Stimulated activated CD4-positive, alpha-beta T cell treated with anti-CD3 and anti-CD28 coated beads, Interleukin-15, amount 100 ng/mL, for 1 hour (primary cell): Measurements from ENCODE around the gene SPRY4.
"Not testable (repeated sequence)": the region's sequence is repeated elsewhere in the genome, so short reads cannot be mapped to it uniquely, and the experiment has no call there.

ENCODE experiments used
- DNase-seq, 2 donors: peaks; one replicate each; pipeline ENCODE4 v3.0.0-alpha.2; 2020; ENCODE audit warnings: low read depth in 1 of 2, low spot score in 1 of 2

Gene SPRY4

GRCh38 chr5:142315096-142315900 lies 9.5 kb downstream of the SPRY4 start:
- no peak for DNase-seq

GRCh38 chr5:142314606-142315005 lies 10.2 kb downstream of the SPRY4 start:
- no peak for DNase-seq

GRCh38 chr5:142314109-142314508 lies 10.7 kb downstream of the SPRY4 start:
- no peak for DNase-seq

GRCh38 chr5:142313682-142314081 lies 11.1 kb downstream of the SPRY4 start:
- no peak for DNase-seq

- no peak for DNase-seq
Observed at GRCh38 chr5:142313275-142313674, 11.5 kb downstream of the SPRY4 start.

- DNase-seq, result no peak
Observed at GRCh38 chr5:142312399-142312798, 12.4 kb downstream of the SPRY4 start.

GRCh38 chr5:142311725-142312124 lies 13.1 kb downstream of the SPRY4 start:
- DNase-seq, result no peak

GRCh38 chr5:142310803-142311202 lies 14.0 kb downstream of the SPRY4 start:
- DNase-seq, result no peak

GRCh38 chr5:142309747-142310318 lies 15.0 kb downstream of the SPRY4 start:
- no peak for DNase-seq

- no peak for DNase-seq
Observed at GRCh38 chr5:142308358-142308757, 16.5 kb downstream of the SPRY4 start.

GRCh38 chr5:142307146-142307890 lies 17.5 kb downstream of the SPRY4 start:
- DNase-seq, result no peak

- DNase-seq, result no peak
Observed at GRCh38 chr5:142306077-142306502, 18.7 kb downstream of the SPRY4 start.

- no peak for DNase-seq
Observed at GRCh38 chr5:142305211-142305610, 19.6 kb downstream of the SPRY4 start.

GRCh38 chr5:142304013-142304701 lies 20.7 kb downstream of the SPRY4 start:
- no peak for DNase-seq

- DNase-seq, result no peak
Observed at GRCh38 chr5:142303565-142303964, 21.3 kb downstream of the SPRY4 start.

- DNase-seq, result no peak
Observed at GRCh38 chr5:142301540-142301939, 23.3 kb downstream of the SPRY4 start.

- no peak for DNase-seq
Observed at GRCh38 chr5:142300677-142301076, 24.1 kb downstream of the SPRY4 start.

GRCh38 chr5:142298789-142299188 lies 26.0 kb downstream of the SPRY4 start:
- DNase-seq, result no peak

GRCh38 chr5:142297786-142298185 lies 27.0 kb downstream of the SPRY4 start:
- DNase-seq, result not testable (repeated sequence)

GRCh38 chr5:142296914-142297417 lies 27.9 kb downstream of the SPRY4 start:
- no peak for DNase-seq
